ENCODE data around the gene LPA.

DNA sequence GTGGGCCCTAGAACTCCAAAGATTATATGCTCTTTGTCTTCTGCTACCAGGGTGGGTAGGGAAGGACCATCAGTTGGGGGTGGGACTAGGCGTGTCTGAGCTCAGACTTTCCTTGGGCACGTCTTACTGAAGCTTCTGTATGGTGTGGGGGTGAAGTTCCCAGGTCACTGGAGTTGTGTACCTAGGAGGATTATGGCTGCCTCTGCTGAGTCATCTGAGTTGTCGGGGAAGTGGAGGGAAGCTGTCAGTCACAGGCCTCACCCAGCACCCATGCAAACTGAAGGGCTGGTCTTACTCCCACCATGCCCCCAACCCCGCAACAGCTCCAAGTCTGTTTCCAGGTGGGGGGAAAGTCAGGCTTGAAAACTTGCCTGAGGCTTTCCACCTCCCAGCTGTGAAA, 90.1 kb downstream of the LPA start:
- TF ChIP-seq, protein P1, sequence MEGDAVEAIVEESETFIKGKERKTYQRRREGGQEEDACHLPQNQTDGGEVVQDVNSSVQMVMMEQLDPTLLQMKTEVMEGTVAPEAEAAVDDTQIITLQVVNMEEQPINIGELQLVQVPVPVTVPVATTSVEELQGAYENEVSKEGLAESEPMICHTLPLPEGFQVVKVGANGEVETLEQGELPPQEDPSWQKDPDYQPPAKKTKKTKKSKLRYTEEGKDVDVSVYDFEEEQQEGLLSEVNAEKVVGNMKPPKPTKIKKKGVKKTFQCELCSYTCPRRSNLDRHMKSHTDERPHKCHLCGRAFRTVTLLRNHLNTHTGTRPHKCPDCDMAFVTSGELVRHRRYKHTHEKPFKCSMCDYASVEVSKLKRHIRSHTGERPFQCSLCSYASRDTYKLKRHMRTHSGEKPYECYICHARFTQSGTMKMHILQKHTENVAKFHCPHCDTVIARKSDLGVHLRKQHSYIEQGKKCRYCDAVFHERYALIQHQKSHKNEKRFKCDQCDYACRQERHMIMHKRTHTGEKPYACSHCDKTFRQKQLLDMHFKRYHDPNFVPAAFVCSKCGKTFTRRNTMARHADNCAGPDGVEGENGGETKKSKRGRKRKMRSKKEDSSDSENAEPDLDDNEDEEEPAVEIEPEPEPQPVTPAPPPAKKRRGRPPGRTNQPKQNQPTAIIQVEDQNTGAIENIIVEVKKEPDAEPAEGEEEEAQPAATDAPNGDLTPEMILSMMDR (IDR thresholded peaks at IDR 0.05) = no peak
- TF ChIP-seq POLR2A (IDR thresholded peaks at IDR 0.05) = no peak
- no peak for TF ChIP-seq EP300 (IDR thresholded peaks at IDR 0.05; ENCODE audit: low read depth)
